Neural cell (in vitro differentiated cells): ENCODE data around the gene BRI3.
"Not testable (repeated sequence)": the region's sequence is repeated elsewhere in the genome, so short reads cannot be mapped to it uniquely, and the experiment has no call there.

Experiments used
- EZH2 ChIP-seq: fragments of 200-600, 300-800 bp; shearing (Covaris generic), sonication (generic); IDR thresholded peaks from 2 replicates; pipeline ENCODE4 v1.6.1; 2014; ENCODE audit warnings: antibody characterized with exemption, low read length, borderline replicate concordance, mild to moderate bottlenecking; ENCODE audit not compliant: insufficient read depth, poor library complexity, severe bottlenecking
- TAF1 ChIP-seq: IDR thresholded peaks from 2 replicates; pipeline ENCODE4 v1.6.1; 2012; ENCODE audit warnings: low read depth
- TF ChIP-seq, protein P1 (sequence below): fragments of 450-650 bp; IDR thresholded peaks from 2 replicates; pipeline ENCODE4 v1.5.1; 2014; ENCODE audit warnings: antibody characterized with exemption, mild to moderate bottlenecking, moderate library complexity; ENCODE audit not compliant: poor library complexity, severe bottlenecking
- TF ChIP-seq, protein P2 (sequence below): IDR thresholded peaks from 2 replicates; pipeline ENCODE4 v1.6.1; 2012; ENCODE audit warnings: borderline replicate concordance

DNA sequence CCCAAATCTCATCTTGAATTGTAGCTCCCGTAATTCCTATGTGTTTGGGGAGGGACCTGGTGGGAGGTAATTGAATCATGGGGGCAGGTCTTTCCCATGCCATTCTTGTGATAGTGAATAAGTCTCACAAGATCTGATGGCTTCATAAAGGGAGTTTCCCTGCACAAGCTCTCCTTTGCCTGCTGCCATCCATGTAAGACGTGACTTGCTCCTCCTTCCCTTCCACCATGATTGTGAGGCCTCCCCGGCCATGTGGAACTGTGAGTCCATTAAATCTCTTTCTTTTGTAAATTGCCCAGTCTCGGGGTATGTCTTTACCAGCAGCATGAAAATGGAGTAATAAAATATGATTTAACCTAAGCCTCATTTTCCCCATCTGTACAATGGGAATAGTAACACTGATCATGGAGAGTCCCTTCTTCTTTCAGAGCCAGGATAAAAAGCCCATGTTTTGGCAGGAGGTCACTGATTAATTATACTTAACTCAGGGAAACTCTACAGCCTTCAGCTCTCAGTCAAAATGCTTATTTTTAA, 34.6 kb downstream of the BRI3 start:
- TF ChIP-seq, protein P1, sequence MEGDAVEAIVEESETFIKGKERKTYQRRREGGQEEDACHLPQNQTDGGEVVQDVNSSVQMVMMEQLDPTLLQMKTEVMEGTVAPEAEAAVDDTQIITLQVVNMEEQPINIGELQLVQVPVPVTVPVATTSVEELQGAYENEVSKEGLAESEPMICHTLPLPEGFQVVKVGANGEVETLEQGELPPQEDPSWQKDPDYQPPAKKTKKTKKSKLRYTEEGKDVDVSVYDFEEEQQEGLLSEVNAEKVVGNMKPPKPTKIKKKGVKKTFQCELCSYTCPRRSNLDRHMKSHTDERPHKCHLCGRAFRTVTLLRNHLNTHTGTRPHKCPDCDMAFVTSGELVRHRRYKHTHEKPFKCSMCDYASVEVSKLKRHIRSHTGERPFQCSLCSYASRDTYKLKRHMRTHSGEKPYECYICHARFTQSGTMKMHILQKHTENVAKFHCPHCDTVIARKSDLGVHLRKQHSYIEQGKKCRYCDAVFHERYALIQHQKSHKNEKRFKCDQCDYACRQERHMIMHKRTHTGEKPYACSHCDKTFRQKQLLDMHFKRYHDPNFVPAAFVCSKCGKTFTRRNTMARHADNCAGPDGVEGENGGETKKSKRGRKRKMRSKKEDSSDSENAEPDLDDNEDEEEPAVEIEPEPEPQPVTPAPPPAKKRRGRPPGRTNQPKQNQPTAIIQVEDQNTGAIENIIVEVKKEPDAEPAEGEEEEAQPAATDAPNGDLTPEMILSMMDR, result not testable (repeated sequence)
- not testable (repeated sequence) for TF ChIP-seq TAF1, EZH2
- TF ChIP-seq, protein P2, sequence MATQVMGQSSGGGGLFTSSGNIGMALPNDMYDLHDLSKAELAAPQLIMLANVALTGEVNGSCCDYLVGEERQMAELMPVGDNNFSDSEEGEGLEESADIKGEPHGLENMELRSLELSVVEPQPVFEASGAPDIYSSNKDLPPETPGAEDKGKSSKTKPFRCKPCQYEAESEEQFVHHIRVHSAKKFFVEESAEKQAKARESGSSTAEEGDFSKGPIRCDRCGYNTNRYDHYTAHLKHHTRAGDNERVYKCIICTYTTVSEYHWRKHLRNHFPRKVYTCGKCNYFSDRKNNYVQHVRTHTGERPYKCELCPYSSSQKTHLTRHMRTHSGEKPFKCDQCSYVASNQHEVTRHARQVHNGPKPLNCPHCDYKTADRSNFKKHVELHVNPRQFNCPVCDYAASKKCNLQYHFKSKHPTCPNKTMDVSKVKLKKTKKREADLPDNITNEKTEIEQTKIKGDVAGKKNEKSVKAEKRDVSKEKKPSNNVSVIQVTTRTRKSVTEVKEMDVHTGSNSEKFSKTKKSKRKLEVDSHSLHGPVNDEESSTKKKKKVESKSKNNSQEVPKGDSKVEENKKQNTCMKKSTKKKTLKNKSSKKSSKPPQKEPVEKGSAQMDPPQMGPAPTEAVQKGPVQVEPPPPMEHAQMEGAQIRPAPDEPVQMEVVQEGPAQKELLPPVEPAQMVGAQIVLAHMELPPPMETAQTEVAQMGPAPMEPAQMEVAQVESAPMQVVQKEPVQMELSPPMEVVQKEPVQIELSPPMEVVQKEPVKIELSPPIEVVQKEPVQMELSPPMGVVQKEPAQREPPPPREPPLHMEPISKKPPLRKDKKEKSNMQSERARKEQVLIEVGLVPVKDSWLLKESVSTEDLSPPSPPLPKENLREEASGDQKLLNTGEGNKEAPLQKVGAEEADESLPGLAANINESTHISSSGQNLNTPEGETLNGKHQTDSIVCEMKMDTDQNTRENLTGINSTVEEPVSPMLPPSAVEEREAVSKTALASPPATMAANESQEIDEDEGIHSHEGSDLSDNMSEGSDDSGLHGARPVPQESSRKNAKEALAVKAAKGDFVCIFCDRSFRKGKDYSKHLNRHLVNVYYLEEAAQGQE, result not testable (repeated sequence)
